Trophoblast cell (in vitro differentiated cells and primary cell): ENCODE results near the gene TBC1D5.

Experiments used
- DNase-seq, 2 donors: peaks; one replicate each; pipeline ENCODE4 v3.0.0-alpha.2; 2016
- H2AFZ ChIP-seq: 2 replicates; pipeline ENCODE4 v1.6.1; 2013; ENCODE audit warnings: low read length, moderate library complexity, mild to moderate bottlenecking; ENCODE audit not compliant: insufficient read depth, poor library complexity
- H2AK5ac ChIP-seq: 2 replicates; pipeline ENCODE4 v1.6.1; 2013; ENCODE audit warnings: mild to moderate bottlenecking, low read length
- H2BK120ac ChIP-seq: 2 replicates; pipeline ENCODE4 v1.6.1; 2013; ENCODE audit warnings: low read length, mild to moderate bottlenecking, moderate library complexity; ENCODE audit not compliant: insufficient read depth, poor library complexity
- H2BK12ac ChIP-seq: 2 replicates; pipeline ENCODE4 v1.6.1; 2013; ENCODE audit warnings: mild to moderate bottlenecking, low read length, moderate library complexity
- H2BK5ac ChIP-seq: 2 replicates; pipeline ENCODE4 v1.6.1; 2013; ENCODE audit warnings: low read length, low read depth, moderate library complexity, mild to moderate bottlenecking; ENCODE audit not compliant: poor library complexity
- H3K14ac ChIP-seq: 2 replicates; pipeline ENCODE4 v1.6.1; 2013; ENCODE audit warnings: mild to moderate bottlenecking, low read length
- H3K18ac ChIP-seq: 2 replicates; pipeline ENCODE4 v1.6.1; 2013; ENCODE audit warnings: mild to moderate bottlenecking, low read length
- H3K23ac ChIP-seq: 2 replicates; pipeline ENCODE4 v1.6.1; 2013; ENCODE audit warnings: low read length
- H3K27ac ChIP-seq: 2 replicates; pipeline ENCODE4 v1.5.1; 2013; ENCODE audit warnings: low read depth, mild to moderate bottlenecking, inconsistent platforms, low read length, moderate library complexity
- H3K27me3 ChIP-seq: 2 replicates; pipeline ENCODE4 v1.6.1; 2013; ENCODE audit warnings: inconsistent platforms, mild to moderate bottlenecking, low read length, moderate library complexity; ENCODE audit not compliant: insufficient read depth
- H3K36me3 ChIP-seq, 2 experiments: 1 replicate in 1 of 2; 2 replicates in 1 of 2; pipeline ENCODE4 v1.6.1; 2013; ENCODE audit warnings: low read length in 2 of 2, mild to moderate bottlenecking in 2 of 2, moderate library complexity in 1 of 2; ENCODE audit not compliant: insufficient read depth in 2 of 2, control insufficient read depth in 1 of 2
- H3K4ac ChIP-seq: 2 replicates; pipeline ENCODE4 v1.6.1; 2013; ENCODE audit warnings: low read depth, mild to moderate bottlenecking, low read length, moderate library complexity
- H3K4me1 ChIP-seq, 2 experiments: 1 replicate in 1 of 2; 2 replicates in 1 of 2; pipeline ENCODE4 v1.6.1; 2013; ENCODE audit warnings: low read length in 2 of 2, mild to moderate bottlenecking in 2 of 2, moderate library complexity in 1 of 2; ENCODE audit not compliant: insufficient read depth in 2 of 2, control insufficient read depth in 1 of 2
- H3K4me2 ChIP-seq: 2 replicates; pipeline ENCODE4 v1.6.1; 2013; ENCODE audit warnings: inconsistent platforms, mild to moderate bottlenecking, low read length, moderate library complexity
- H3K4me3 ChIP-seq: 2 replicates; pipeline ENCODE4 v1.5.1; 2013; ENCODE audit warnings: mild to moderate bottlenecking, low read depth, low read length, inconsistent platforms
- H3K79me1 ChIP-seq: one replicate; pipeline ENCODE4 v1.6.1; 2013; ENCODE audit warnings: low read length
- H3K79me2 ChIP-seq: 2 replicates; pipeline ENCODE4 v1.6.1; 2013; ENCODE audit warnings: low read length, mild to moderate bottlenecking; ENCODE audit not compliant: control insufficient read depth, insufficient read depth, poor library complexity
- H3K9ac ChIP-seq: 2 replicates; pipeline ENCODE4 v1.6.1; 2013; ENCODE audit warnings: mild to moderate bottlenecking, low read length
- H3K9me3 ChIP-seq: 2 replicates; pipeline ENCODE4 v1.6.1; 2013; ENCODE audit warnings: low read depth, mild to moderate bottlenecking, control low read depth, inconsistent platforms, low read length; ENCODE audit not compliant: insufficient read depth
- H4K12ac ChIP-seq: 2 replicates; pipeline ENCODE4 v1.6.1; 2013; ENCODE audit warnings: low read depth, mild to moderate bottlenecking, low read length, moderate library complexity
- H4K8ac ChIP-seq: 2 replicates; pipeline ENCODE4 v1.6.1; 2013; ENCODE audit warnings: low read depth, mild to moderate bottlenecking, low read length, moderate library complexity
- H4K91ac ChIP-seq: one replicate; pipeline ENCODE4 v1.6.1; 2013; ENCODE audit warnings: low read depth, mild to moderate bottlenecking, low read length, moderate library complexity
- WGBS: extraction: QIAGEN DNeasy Blood & Tissue Kit; methylation state at CpG from one replicate; pipeline ENCODE4 v1.1.7; 2013; ENCODE audit warnings: missing lambda C conversion rate; ENCODE audit not compliant: insufficient read length, insufficient coverage; ENCODE audit errors: extremely low coverage; 5-methylcytosine and 5-hydroxymethylcytosine counted together

TBC1D5 gene

DNA sequence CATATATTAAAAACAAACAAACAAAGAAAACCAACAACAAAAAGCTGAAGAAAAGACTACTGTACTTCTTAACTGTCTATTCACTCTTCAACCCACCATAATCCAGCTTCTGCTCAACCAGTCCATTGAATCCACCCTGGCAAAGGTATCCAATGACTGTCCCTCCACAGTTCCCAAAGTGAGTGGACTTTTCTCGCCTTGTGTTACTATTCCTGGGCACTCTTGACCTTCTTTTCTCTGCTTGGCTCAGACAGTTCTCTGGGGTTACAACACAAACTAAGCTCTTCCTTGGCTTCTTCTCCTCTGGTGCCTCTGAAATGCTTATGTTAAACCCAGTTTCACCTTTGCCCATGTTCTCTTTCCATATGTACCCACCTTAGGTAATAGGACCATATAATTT is 437.5 kb downstream of the TBC1D5 start:
- no peak overlapping the region for H3K14ac ChIP-seq
- H3K9me3 ChIP-seq, result no peaks in the 10 kb centered on the region

DNA sequence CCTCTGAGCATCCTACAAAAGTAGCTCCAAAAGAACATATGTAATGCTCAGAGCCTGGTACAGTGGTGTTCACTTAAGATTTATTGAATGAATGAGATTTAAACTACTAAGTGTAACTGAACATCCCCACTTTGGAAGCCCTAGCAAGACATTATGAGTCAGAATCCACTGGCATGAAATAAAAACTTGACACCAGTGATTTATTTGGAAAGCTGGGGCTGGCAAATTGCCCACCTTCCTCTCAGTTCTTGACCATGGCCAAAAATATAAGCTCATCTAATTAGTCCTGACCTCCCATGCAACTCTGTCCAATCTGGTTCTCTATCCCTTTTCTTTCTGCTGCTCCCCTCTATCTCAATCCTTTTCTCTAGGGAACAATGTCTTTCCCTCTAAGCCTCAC is 439.7 kb downstream of the TBC1D5 start:
- Histone ChIP-seq H3K18ac (no peak overlapping the region), H3K9me3 (no peaks in the 10 kb centered on the region), H3K27me3 (no peaks in the 10 kb centered on the region), H2BK5ac (no peak overlapping the region), H3K14ac (no peak overlapping the region), H4K12ac (no peak overlapping the region), H4K91ac (no peak overlapping the region), H3K4me2 (no peak overlapping the region), H3K4me3 (no peak overlapping the region), H2BK12ac (no peak overlapping the region), H3K4ac (no peak overlapping the region), H3K79me2 (no peaks in the 10 kb centered on the region), H3K27ac (no peak overlapping the region), H4K8ac (no peak overlapping the region), H3K79me1 (no peaks in the 10 kb centered on the region), H2AK5ac (no peak overlapping the region), H3K23ac (no peak overlapping the region), H3K36me3 (no peaks in the 10 kb centered on the region), H3K9ac (no peak overlapping the region), H2BK120ac (no peak overlapping the region), H2AFZ (no peak overlapping the region), H3K4me1 (no peaks in the 10 kb centered on the region)
- DNase-seq, result no peak

More for the DNA sequence above, 437.5 kb downstream of the TBC1D5 start:
- WGBS, result no CpG with 5 or more reads among the region's 1 CpG
- Histone ChIP-seq H2AK5ac (no peak overlapping the region), H3K9ac (no peak overlapping the region), H3K27me3 (no peaks in the 10 kb centered on the region), H3K4me2 (no peak overlapping the region), H2AFZ (no peak overlapping the region), H2BK12ac (no peak overlapping the region), H3K4me3 (no peak overlapping the region), H2BK5ac (no peak overlapping the region), H3K18ac (no peak overlapping the region), H3K79me1 (no peaks in the 10 kb centered on the region), H3K79me2 (no peaks in the 10 kb centered on the region), H2BK120ac (no peak overlapping the region), H4K91ac (no peak overlapping the region), H3K4me1 (no peaks in the 10 kb centered on the region), H3K4ac (no peak overlapping the region), H3K23ac (no peak overlapping the region), H3K27ac (no peak overlapping the region), H4K12ac (no peak overlapping the region), H3K36me3 (no peaks in the 10 kb centered on the region), H4K8ac (no peak overlapping the region)
- no peak for DNase-seq

DNA sequence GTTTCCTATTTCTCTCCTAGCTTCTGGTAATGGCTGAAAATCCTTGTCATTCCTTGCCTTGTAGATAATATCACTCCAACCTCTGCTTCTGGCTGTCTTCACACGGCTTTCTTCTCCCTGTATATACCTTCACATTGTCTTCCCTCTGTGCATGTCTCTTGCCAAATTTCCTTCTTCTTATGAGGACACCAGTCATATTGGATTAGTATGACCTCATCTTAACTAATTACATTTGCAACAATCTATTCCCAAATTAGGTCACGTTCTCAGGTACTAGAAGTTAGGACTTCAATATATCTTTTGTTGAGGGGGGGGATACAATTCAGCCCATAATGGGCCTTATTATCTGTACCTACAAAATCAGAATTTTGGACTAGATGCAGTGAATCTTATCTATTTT is 440.3 kb downstream of the TBC1D5 start:
- H4K91ac ChIP-seq, result no peak overlapping the region
- no peak overlapping the region for H3K18ac ChIP-seq
- H2AFZ ChIP-seq, result no peak overlapping the region
- H3K27me3 ChIP-seq, result no peaks in the 10 kb centered on the region
- no peak overlapping the region for H3K14ac ChIP-seq
- H3K9me3 ChIP-seq, result no peaks in the 10 kb centered on the region
- no peak overlapping the region for H2BK12ac ChIP-seq
- H3K27ac ChIP-seq, result no peak overlapping the region
- WGBS, result no CpG with 5 or more reads among the region's 2 CpGs
- no peak overlapping the region for H3K23ac ChIP-seq
- peak in 1 of 2 donors; percentile 47 for DNase-seq
- H3K4me1 ChIP-seq, result no peaks in the 10 kb centered on the region
- no peaks in the 10 kb centered on the region for H3K79me2 ChIP-seq
- no peak overlapping the region for H2AK5ac ChIP-seq
- H3K79me1 ChIP-seq, result no peaks in the 10 kb centered on the region
- H2BK120ac ChIP-seq, result no peak overlapping the region
- H3K36me3 ChIP-seq, result no peaks in the 10 kb centered on the region
- H3K4me2 ChIP-seq, result no peak overlapping the region
- H3K9ac ChIP-seq, result no peak overlapping the region
- H3K4ac ChIP-seq, result no peak overlapping the region
- no peak overlapping the region for H3K4me3 ChIP-seq
- no peak overlapping the region for H4K12ac ChIP-seq
- H4K8ac ChIP-seq, result no peak overlapping the region
- H2BK5ac ChIP-seq, result no peak overlapping the region

DNA sequence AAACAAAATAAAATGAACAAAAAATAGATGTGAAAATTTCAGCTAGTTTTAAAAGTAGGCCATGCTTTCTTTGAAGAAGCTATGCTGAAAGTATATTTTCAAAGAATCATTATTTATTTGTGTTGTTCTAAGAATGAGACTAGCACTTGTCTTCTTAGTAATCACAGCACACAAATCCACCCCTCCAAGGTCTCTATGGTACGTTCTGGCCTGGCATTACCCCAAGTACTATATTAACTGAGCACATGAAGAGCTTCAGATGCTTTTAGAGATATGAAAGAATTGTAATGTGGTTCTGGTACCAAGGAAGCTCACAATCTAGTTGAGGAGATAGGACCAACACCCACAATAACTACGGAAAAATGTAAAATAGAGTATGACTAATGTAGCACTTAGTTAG is 441.2 kb downstream of the TBC1D5 start:
- H3K27me3 ChIP-seq, result no peaks in the 10 kb centered on the region
- H3K36me3 ChIP-seq, result no peaks in the 10 kb centered on the region
- H3K79me2 ChIP-seq, result no peaks in the 10 kb centered on the region
- H3K23ac ChIP-seq, result no peak overlapping the region
- H3K27ac ChIP-seq, result no peak overlapping the region
- H3K4me2 ChIP-seq, result no peak overlapping the region
- H2BK5ac ChIP-seq, result no peak overlapping the region
- H3K9me3 ChIP-seq, result no peaks in the 10 kb centered on the region
- H3K4me3 ChIP-seq, result no peak overlapping the region
- no peak overlapping the region for H4K12ac ChIP-seq
- no peak overlapping the region for H2AK5ac ChIP-seq
- no peak for DNase-seq
- H3K18ac ChIP-seq, result no peak overlapping the region
- no peaks in the 10 kb centered on the region for H3K4me1 ChIP-seq
- no peak overlapping the region for H2AFZ ChIP-seq
- H3K4ac ChIP-seq, result no peak overlapping the region
- no peak overlapping the region for H3K9ac ChIP-seq
- H3K14ac ChIP-seq, result no peak overlapping the region
- H2BK120ac ChIP-seq, result no peak overlapping the region
- H3K79me1 ChIP-seq, result no peaks in the 10 kb centered on the region
- no CpG with 5 or more reads among the region's 2 CpGs for WGBS
- H4K8ac ChIP-seq, result no peak overlapping the region
- no peak overlapping the region for H4K91ac ChIP-seq
- H2BK12ac ChIP-seq, result no peak overlapping the region
